ENCODE measurements around the gene ZDHHC6. TPM values are rescaled to one million over a fixed set of nuclear protein-coding genes. Genes with fewer than 3 reads are reported as not detected.

ZDHHC6 gene
- total RNA-seq, 4 donors from 2014 or later: 26.5 to 39.2 (median 34.1) TPM

GRCh38 chr10:112404617-112405016 is 42.1 kb downstream of the ZDHHC6 start:
- no peaks in the 10 kb centered on the region for H3K4me1 ChIP-seq
- no peaks in the 10 kb centered on the region for H3K27me3 ChIP-seq
- intact Hi-C loops (cut with DNase I): no loop called here
- DNase-seq: no peak
- no peak for TF ChIP-seq POLR2A (IDR thresholded peaks at IDR 0.05)
- TF ChIP-seq CTCF (IDR thresholded peaks at IDR 0.05): no peak
- WGBS, 2 donors: 80 to 85% methylated on average over 3 of the region's 3 CpGs
- H3K36me3 ChIP-seq: no peaks in the 10 kb centered on the region
- H3K9me3 ChIP-seq: no peaks in the 10 kb centered on the region
- no peak overlapping the region for H3K27ac ChIP-seq
- no peak overlapping the region for H3K4me3 ChIP-seq (replicated peaks in 1 of 3)

- TF ChIP-seq CTCF (IDR thresholded peaks at IDR 0.05) (no peak), POLR2A (IDR thresholded peaks at IDR 0.05) (no peak)
- no peak for DNase-seq
- no peak overlapping the region for H3K27ac ChIP-seq
- H3K36me3 ChIP-seq: no peaks in the 10 kb centered on the region
- no peak overlapping the region for H3K4me3 ChIP-seq (replicated peaks in 1 of 3)
- no peaks in the 10 kb centered on the region for H3K27me3 ChIP-seq
- H3K4me1 ChIP-seq: no peaks in the 10 kb centered on the region
- 73 to 79% methylated on average over 2 of the region's 2 CpGs for WGBS, 2 donors
- H3K9me3 ChIP-seq: no peaks in the 10 kb centered on the region
- intact Hi-C loops (cut with DNase I): no loop called here
Observed at GRCh38 chr10:112402917-112403316, 43.8 kb downstream of the ZDHHC6 start.

- intact Hi-C loops (cut with DNase I): no loop called here
- WGBS, 2 donors: 88 to 96% methylated on average over 2 of the region's 2 CpGs
- H3K9me3 ChIP-seq: no peaks in the 10 kb centered on the region
- no peaks in the 10 kb centered on the region for H3K27me3 ChIP-seq
- no peaks in the 10 kb centered on the region for H3K36me3 ChIP-seq
- TF ChIP-seq POLR2A (IDR thresholded peaks at IDR 0.05) (no peak), CTCF (IDR thresholded peaks at IDR 0.05) (no peak)
- H3K27ac ChIP-seq: no peak overlapping the region
- H3K4me3 ChIP-seq (replicated peaks in 1 of 3): no peak overlapping the region
- no peaks in the 10 kb centered on the region for H3K4me1 ChIP-seq
- no peak for DNase-seq
Observed at GRCh38 chr10:112397592-112397991, 49.1 kb downstream of the ZDHHC6 start.

GRCh38 chr10:112395809-112396530 is 50.7 kb downstream of the ZDHHC6 start:
- no peak overlapping the region for H3K4me3 ChIP-seq (replicated peaks in 1 of 3)
- H3K4me1 ChIP-seq: no peaks in the 10 kb centered on the region
- intact Hi-C loops (cut with DNase I): no loop called here
- H3K27me3 ChIP-seq: no peaks in the 10 kb centered on the region
- H3K36me3 ChIP-seq: no peaks in the 10 kb centered on the region
- H3K9me3 ChIP-seq: no peaks in the 10 kb centered on the region
- no peak for DNase-seq
- TF ChIP-seq CTCF (IDR thresholded peaks at IDR 0.05): no peak
- TF ChIP-seq POLR2A (IDR thresholded peaks at IDR 0.05): no peak
- no peak overlapping the region for H3K27ac ChIP-seq
- 82 to 85% methylated on average over 5 of the region's 5 CpGs for WGBS, 2 donors

- TF ChIP-seq POLR2A (IDR thresholded peaks at IDR 0.05) (no peak), CTCF (IDR thresholded peaks at IDR 0.05) (no peak)
- no peaks in the 10 kb centered on the region for H3K9me3 ChIP-seq
- H3K4me3 ChIP-seq (replicated peaks in 1 of 3): no peak overlapping the region
- H3K27ac ChIP-seq: no peak overlapping the region
- DNase-seq: peak; percentile 20 to 22
- 68 to 81% methylated on average over 5 of the region's 5 CpGs for WGBS, 2 donors
- no peaks in the 10 kb centered on the region for H3K36me3 ChIP-seq
- no peaks in the 10 kb centered on the region for H3K4me1 ChIP-seq
- intact Hi-C loops (cut with DNase I): no loop called here
- H3K27me3 ChIP-seq: no peaks in the 10 kb centered on the region
Observed at GRCh38 chr10:112394475-112394875, 52.2 kb downstream of the ZDHHC6 start.
